IMR-90 (cell line): ENCODE data around the gene INPP5F. TPM values are rescaled to one million over a fixed set of nuclear protein-coding genes. Genes with fewer than 3 reads are reported as not detected.

Source experiments
- ATAC-seq: fragments of 200-7000 bp; cut with Tn5 transposase; 2 replicates; pipeline ENCODE4 v1.9.1; 2020; ENCODE audit warnings: low read depth, mild to moderate bottlenecking, moderate library complexity
- BruUV-seq: library from RNA; stranded (reverse); fragments of 400-500 nt; replicated peaks from 2 replicates; lab custom pipeline; 2021; lab: Mats Ljungman, UMichigan
- CTCF ChIA-PET: fragments of 300-600 bp; formaldehyde crosslinking; extraction: SDS; loops from one replicate; lab custom pipeline; 2021; ENCODE audit warnings: antibody characterized with exemption; lab: Yijun Ruan, JAX
- POLR2A ChIA-PET: fragments of 300-600 bp; sonication (Branson Sonifier 250); formaldehyde crosslinking; loops from one replicate; lab custom pipeline; 2022; ENCODE audit warnings: antibody characterized with exemption; ENCODE audit not compliant: unreplicated experiment; lab: Charles Lee
- DNase-seq: peaks from one replicate; pipeline ENCODE4 v3.0.0; 2013
- H2AFZ ChIP-seq: replicated peaks from 2 replicates; pipeline ENCODE3; 2013; ENCODE audit warnings: low read length, mild to moderate bottlenecking; ENCODE audit not compliant: poor library complexity
- H2AK5ac ChIP-seq: 2 replicates; pipeline ENCODE4 v1.6.1; 2013; ENCODE audit warnings: low read depth, low read length, inconsistent platforms
- H2AK9ac ChIP-seq: replicated peaks from 2 replicates; pipeline ENCODE3; 2013; ENCODE audit warnings: mild to moderate bottlenecking, low read depth, low read length, moderate library complexity; ENCODE audit not compliant: poor library complexity
- H2BK120ac ChIP-seq: 2 replicates; pipeline ENCODE4 v1.6.1; 2013; ENCODE audit warnings: low read depth, low read length, inconsistent platforms
- H2BK15ac ChIP-seq: 3 replicates; pipeline ENCODE4 v1.6.1; 2013; ENCODE audit warnings: low read depth, low read length, inconsistent platforms
- H2BK20ac ChIP-seq: 2 replicates; pipeline ENCODE4 v1.6.1; 2013; ENCODE audit warnings: low read depth, mild to moderate bottlenecking, inconsistent platforms, low read length, moderate library complexity
- H2BK5ac ChIP-seq: 2 replicates; pipeline ENCODE4 v1.6.1; 2013; ENCODE audit warnings: mild to moderate bottlenecking, low read depth, low read length, inconsistent platforms; ENCODE audit not compliant: poor library complexity, severe bottlenecking
- H3K14ac ChIP-seq: replicated peaks from 2 replicates; pipeline ENCODE4 v1.6.1; 2013; ENCODE audit warnings: low read depth, low read length, inconsistent platforms
- H3K18ac ChIP-seq: 2 replicates; pipeline ENCODE4 v1.6.1; 2013; ENCODE audit warnings: low read depth, low read length, control low read depth
- H3K23ac ChIP-seq: 2 replicates; pipeline ENCODE4 v1.6.1; 2013; ENCODE audit warnings: low read depth, low read length, inconsistent platforms
- H3K27ac ChIP-seq: 2 replicates; pipeline ENCODE4 v1.5.1; 2013; ENCODE audit warnings: mild to moderate bottlenecking, control low read depth, low read length; ENCODE audit not compliant: insufficient read depth
- H3K27me3 ChIP-seq: 2 replicates; pipeline ENCODE4 v1.6.1; 2013; ENCODE audit warnings: low read length; ENCODE audit not compliant: control insufficient read depth, insufficient read depth
- H3K36me3 ChIP-seq: 2 replicates; pipeline ENCODE4 v1.6.1; 2013; ENCODE audit warnings: low read length, mixed read lengths; ENCODE audit not compliant: control insufficient read depth, insufficient read depth
- H3K4ac ChIP-seq: 2 replicates; pipeline ENCODE4 v1.6.1; 2013; ENCODE audit warnings: low read depth, low read length, inconsistent platforms
- H3K4me1 ChIP-seq: 2 replicates; pipeline ENCODE4 v1.6.1; 2013; ENCODE audit warnings: low read length, mixed read lengths; ENCODE audit not compliant: control insufficient read depth, insufficient read depth
- H3K4me2 ChIP-seq: 2 replicates; pipeline ENCODE4 v1.6.1; 2013; ENCODE audit warnings: low read depth, mild to moderate bottlenecking, control low read depth, low read length, moderate library complexity
- H3K4me3 ChIP-seq: 2 replicates; pipeline ENCODE4 v1.5.1; 2013; ENCODE audit warnings: low read depth, mild to moderate bottlenecking, control low read depth, low read length, moderate library complexity; ENCODE audit not compliant: insufficient read depth
- H3K56ac ChIP-seq: 2 replicates; pipeline ENCODE4 v1.6.1; 2013; ENCODE audit warnings: low read length, inconsistent platforms; ENCODE audit not compliant: insufficient read depth; ENCODE audit errors: extremely low read depth
- H3K79me1 ChIP-seq, 2 experiments: 2 replicates each; pipeline ENCODE4 v1.6.1; 2013; ENCODE audit warnings: low read length in 2 of 2, inconsistent platforms in 1 of 2, low read depth in 1 of 2
- H3K9ac ChIP-seq: 2 replicates; pipeline ENCODE4 v1.6.1; 2013; ENCODE audit warnings: low read depth, low read length, control low read depth
- H3K9me1 ChIP-seq: 2 replicates; pipeline ENCODE4 v1.6.1; 2013; ENCODE audit warnings: low read length, inconsistent platforms; ENCODE audit not compliant: insufficient read depth
- H3K9me3 ChIP-seq: 2 replicates; pipeline ENCODE4 v1.6.1; 2013; ENCODE audit warnings: low read length; ENCODE audit not compliant: control insufficient read depth, insufficient read depth
- H4K20me1 ChIP-seq: 2 replicates; pipeline ENCODE4 v1.6.1; 2013; ENCODE audit warnings: low read length, inconsistent platforms; ENCODE audit not compliant: insufficient read depth
- H4K5ac ChIP-seq: 2 replicates; pipeline ENCODE4 v1.6.1; 2013; ENCODE audit warnings: mild to moderate bottlenecking, low read depth, low read length, control low read depth
- H4K8ac ChIP-seq, 2 experiments: 2 replicates each; pipeline ENCODE4 v1.6.1; 2013; ENCODE audit warnings: low read depth in 2 of 2, low read length in 2 of 2, control low read depth in 1 of 2, inconsistent platforms in 1 of 2
- H4K91ac ChIP-seq: 2 replicates; pipeline ENCODE4 v1.6.1; 2013; ENCODE audit warnings: low read depth, low read length, inconsistent platforms; ENCODE audit not compliant: insufficient read depth
- BHLHE40 ChIP-seq: fragments of 150-350 bp; IDR thresholded peaks from 2 replicates; pipeline ENCODE4 v1.6.1; 2016; ENCODE audit warnings: mild to moderate bottlenecking, low read depth, low read length
- CEBPB ChIP-seq: IDR thresholded peaks from 2 replicates; pipeline ENCODE4 v1.6.1; 2012; ENCODE audit warnings: low read depth, low read length, improper control_type of control experiment
- CHD1 ChIP-seq: IDR thresholded peaks from 2 replicates; pipeline ENCODE4 v1.6.1; 2012; ENCODE audit warnings: low read depth, low read length, improper control_type of control experiment
- ELK1 ChIP-seq: fragments of 150-350 bp; IDR thresholded peaks from 2 replicates; pipeline ENCODE4 v1.6.1; 2016; ENCODE audit warnings: low read depth, mild to moderate bottlenecking, low read length, moderate library complexity, borderline replicate concordance
- FOS ChIP-seq: fragments of 150-350 bp; IDR thresholded peaks from 2 replicates; pipeline ENCODE4 v1.6.1; 2016; ENCODE audit warnings: low read depth, low read length
- MAFK ChIP-seq: IDR thresholded peaks from 2 replicates; pipeline ENCODE4 v1.6.1; 2012; ENCODE audit warnings: low read depth, low read length, improper control_type of control experiment
- MAZ ChIP-seq: IDR thresholded peaks from 2 replicates; pipeline ENCODE4 v1.6.1; 2012; ENCODE audit warnings: low read depth, mild to moderate bottlenecking, low read length, improper control_type of control experiment, moderate library complexity, borderline replicate concordance
- MXI1 ChIP-seq: IDR thresholded peaks from 2 replicates; pipeline ENCODE4 v1.6.1; 2012; ENCODE audit warnings: low read depth, mild to moderate bottlenecking, low read length, moderate library complexity, borderline replicate concordance
- NFE2L2 ChIP-seq: fragments of 150-350 bp; IDR thresholded peaks from 2 replicates; pipeline ENCODE4 v1.6.1; 2016; ENCODE audit warnings: low read depth, mild to moderate bottlenecking, low read length
- POLR2A ChIP-seq: IDR thresholded peaks from 2 replicates; pipeline ENCODE4 v1.6.1; 2012; ENCODE audit warnings: mild to moderate bottlenecking, low read depth, low read length
- RAD21 ChIP-seq: IDR thresholded peaks from 2 replicates; pipeline ENCODE4 v1.6.1; 2012; ENCODE audit warnings: low read length, improper control_type of control experiment
- RCOR1 ChIP-seq: IDR thresholded peaks from 2 replicates; pipeline ENCODE4 v1.6.1; 2012; ENCODE audit warnings: mild to moderate bottlenecking, low read length, improper control_type of control experiment; ENCODE audit not compliant: insufficient replicate concordance
- RFX5 ChIP-seq: IDR thresholded peaks from 2 replicates; pipeline ENCODE4 v1.8.0; 2012; ENCODE audit warnings: low read depth, mild to moderate bottlenecking, low read length, moderate library complexity
- SMC3 ChIP-seq: fragments of 150-350 bp; IDR thresholded peaks from 2 replicates; pipeline ENCODE4 v1.6.1; 2016; ENCODE audit warnings: low read depth, mild to moderate bottlenecking, antibody characterized with exemption, low read length, moderate library complexity
- WGBS, 2 experiments: methylation state at CpG; one replicate each; pipeline versions ENCODE4 v1.1.5 to v1.1.7; 2013; ENCODE audit warnings: missing lambda C conversion rate in 2 of 2; ENCODE audit not compliant: insufficient read length in 1 of 2; ENCODE audit errors: extremely low coverage in 2 of 2; 5-methylcytosine and 5-hydroxymethylcytosine counted together
- dilution Hi-C: fragments of 300-500 bp; cut with HindIII; formaldehyde crosslinking; loops from one replicate; pipeline ENCODE4 v1.14.3; 2018; ENCODE audit warnings: low sequenced_read_pairs; ENCODE audit not compliant: unreplicated experiment
- in situ Hi-C: fragments of 300-500 bp; cut with MboI; formaldehyde crosslinking; loops from 3 replicates; pipeline ENCODE4 v1.14.3; 2019; ENCODE audit warnings: low sequenced_read_pairs, inconsistent platforms, mixed read lengths
- intact Hi-C: fragments of 100-400 bp; cut with micrococcal nuclease; formaldehyde crosslinking; loops from 2 replicates; pipeline ENCODE4 v1.10.0; 2022
- polyA plus RNA-seq, 3 experiments: library from polyadenylated mRNA; depleted of rRNA; stranded (reverse); fragments of >200 nt; gene quantifications; 2 replicates each; pipeline ENCODE4 v1.2.3, GENCODE V29; 2012; ENCODE audit warnings: low replicate concordance in 1 of 3
- total RNA-seq: library from RNA; depleted of rRNA; stranded (reverse); fragments of >200 nt; gene quantifications from 2 replicates; pipeline ENCODE4 v1.2.3, GENCODE V29; 2012
- TF ChIP-seq, protein P1 (sequence below): conservative IDR thresholded peaks from 2 replicates; pipeline ENCODE4 v1.5.1; 2012; ENCODE audit warnings: mild to moderate bottlenecking, low read depth, low read length, improper control_type of control experiment
- TF ChIP-seq, protein P2 (sequence below): fragments of 150-350 bp; IDR thresholded peaks from 2 replicates; pipeline ENCODE4 v1.6.1; 2017; ENCODE audit warnings: mild to moderate bottlenecking, antibody characterized with exemption, low read length, low read depth

INPP5F gene
- total and polyA plus RNA-seq, 2 of the 4 experiments (the other 2 are of a cell fraction): 19.0 to 29.6 TPM

DNA sequence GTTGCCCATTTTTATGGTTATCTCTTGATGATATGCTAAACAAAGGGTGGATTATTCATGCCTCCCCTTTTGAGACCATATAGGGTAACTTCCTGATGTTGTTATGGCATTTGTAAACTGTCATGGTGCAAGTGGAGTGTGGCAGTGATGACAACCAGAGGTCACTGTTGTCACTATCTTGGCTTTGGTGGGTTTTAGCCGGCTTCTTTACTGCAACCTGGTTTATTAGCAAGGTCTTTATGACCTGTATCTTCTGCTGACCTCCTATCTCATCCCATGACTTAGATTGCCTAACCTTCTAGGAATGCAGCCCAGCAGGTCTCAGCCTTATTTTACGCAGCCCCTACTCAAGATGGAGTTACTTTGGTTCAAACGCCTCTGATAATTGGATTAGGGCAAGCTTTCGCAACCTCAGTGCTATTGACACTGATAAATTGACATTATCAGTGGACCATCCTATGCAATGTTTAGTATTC lies 37.8 kb upstream of the INPP5F start:
- no peaks in the 10 kb centered on the region for H4K20me1 ChIP-seq
- H2AK5ac ChIP-seq: no peak overlapping the region
- no peak for ATAC-seq
- H3K14ac ChIP-seq: no peak overlapping the region
- H2BK5ac ChIP-seq: no peak overlapping the region
- no peak overlapping the region for H4K91ac ChIP-seq
- 89% methylated on average over 3 of the region's 4 CpGs; no CpG with 5 or more reads in 1 of the 2 experiments for WGBS, 2 experiments
- no TSS peak for BruUV-seq
- no peak overlapping the region for H3K27ac ChIP-seq
- no peak overlapping the region for H3K4me2 ChIP-seq
- no peaks in the 10 kb centered on the region for H3K4me1 ChIP-seq
- no peak overlapping the region for H3K23ac ChIP-seq
- TF ChIP-seq POLR2A (no peak), NFE2L2 (no peak), MAZ (no peak), RAD21 (no peak), ELK1 (no peak), RFX5 (no peak), MXI1 (no peak), SMC3 (no peak), FOS (no peak), BHLHE40 (no peak), CHD1 (no peak), MAFK (no peak), RCOR1 (no peak), CEBPB (no peak)
- TF ChIP-seq, protein P1, sequence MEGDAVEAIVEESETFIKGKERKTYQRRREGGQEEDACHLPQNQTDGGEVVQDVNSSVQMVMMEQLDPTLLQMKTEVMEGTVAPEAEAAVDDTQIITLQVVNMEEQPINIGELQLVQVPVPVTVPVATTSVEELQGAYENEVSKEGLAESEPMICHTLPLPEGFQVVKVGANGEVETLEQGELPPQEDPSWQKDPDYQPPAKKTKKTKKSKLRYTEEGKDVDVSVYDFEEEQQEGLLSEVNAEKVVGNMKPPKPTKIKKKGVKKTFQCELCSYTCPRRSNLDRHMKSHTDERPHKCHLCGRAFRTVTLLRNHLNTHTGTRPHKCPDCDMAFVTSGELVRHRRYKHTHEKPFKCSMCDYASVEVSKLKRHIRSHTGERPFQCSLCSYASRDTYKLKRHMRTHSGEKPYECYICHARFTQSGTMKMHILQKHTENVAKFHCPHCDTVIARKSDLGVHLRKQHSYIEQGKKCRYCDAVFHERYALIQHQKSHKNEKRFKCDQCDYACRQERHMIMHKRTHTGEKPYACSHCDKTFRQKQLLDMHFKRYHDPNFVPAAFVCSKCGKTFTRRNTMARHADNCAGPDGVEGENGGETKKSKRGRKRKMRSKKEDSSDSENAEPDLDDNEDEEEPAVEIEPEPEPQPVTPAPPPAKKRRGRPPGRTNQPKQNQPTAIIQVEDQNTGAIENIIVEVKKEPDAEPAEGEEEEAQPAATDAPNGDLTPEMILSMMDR: no peak
- TF ChIP-seq, protein P2, sequence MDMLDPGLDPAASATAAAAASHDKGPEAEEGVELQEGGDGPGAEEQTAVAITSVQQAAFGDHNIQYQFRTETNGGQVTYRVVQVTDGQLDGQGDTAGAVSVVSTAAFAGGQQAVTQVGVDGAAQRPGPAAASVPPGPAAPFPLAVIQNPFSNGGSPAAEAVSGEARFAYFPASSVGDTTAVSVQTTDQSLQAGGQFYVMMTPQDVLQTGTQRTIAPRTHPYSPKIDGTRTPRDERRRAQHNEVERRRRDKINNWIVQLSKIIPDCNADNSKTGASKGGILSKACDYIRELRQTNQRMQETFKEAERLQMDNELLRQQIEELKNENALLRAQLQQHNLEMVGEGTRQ: no peak
- H2AFZ ChIP-seq: no peak overlapping the region
- H3K9ac ChIP-seq: no peak overlapping the region
- no peak overlapping the region for H2BK20ac ChIP-seq
- dilution Hi-C loops (no loop called here), intact Hi-C loops (loop anchor here (5.0 to 10.0 kb wide), 2 partner anchors 649 to 1187 kb away; no protein-coding TSS in a partner anchor), in situ Hi-C loops (no loop called here)
- ChIA-PET POLR2A (no interaction called here), CTCF (interaction anchor here (0.5 to 0.9 kb wide), 2 partner anchors 171 to 230 kb away, joined by 3 to 4 read pairs; no protein-coding TSS in a partner anchor)
- no peaks in the 10 kb centered on the region for H3K9me3 ChIP-seq
- H2BK120ac ChIP-seq: no peak overlapping the region
- H4K5ac ChIP-seq: no peak overlapping the region
- H2AK9ac ChIP-seq: no peak overlapping the region
- H3K27me3 ChIP-seq: no peaks in the 10 kb centered on the region
- no peaks in the 10 kb centered on the region for H3K9me1 ChIP-seq
- H3K56ac ChIP-seq: no peak overlapping the region
- H3K79me1 ChIP-seq: no peaks in the 10 kb centered on the region
- no peak overlapping the region for H3K4ac ChIP-seq
- DNase-seq: no peak
- 0 out of 3 replicates have a peak overlapping the region, but pooled peaks have one; percentile 61 for H2BK15ac ChIP-seq
- H3K4me3 ChIP-seq: no peak overlapping the region
- no peaks in the 10 kb centered on the region for H3K36me3 ChIP-seq
- no peak overlapping the region for H3K18ac ChIP-seq
- H4K8ac ChIP-seq: peak overlapping the region in 1 of 2 experiments; percentile 31; a peak in 1 of 4 replicates
